Keratinocyte (primary cell): ENCODE data around the gene THUMPD3. TPM values are rescaled to one million over a fixed set of nuclear protein-coding genes. Genes with fewer than 3 reads are reported as not detected.

ENCODE experiments used
- DNase-seq: peaks from one replicate; pipeline ENCODE4 v3.0.0-alpha.2; 2011; ENCODE audit warnings: low read depth, missing footprints, low spot score
- FAIRE-seq: peaks from 2 replicates; lab custom pipeline; 2011; peaks lifted over from hg19 to GRCh38; lab: Jason Lieb, UNC
- H2AFZ ChIP-seq: 2 replicates; pipeline ENCODE4 v1.6.0; 2012; ENCODE audit warnings: low read length, control low read depth, inconsistent platforms; ENCODE audit not compliant: control insufficient read depth
- H3K27ac ChIP-seq: 2 replicates; pipeline ENCODE4 v1.5.1; 2011; ENCODE audit warnings: low read length; ENCODE audit not compliant: control insufficient read depth, insufficient read depth
- H3K27me3 ChIP-seq: 3 replicates; pipeline ENCODE4 v1.6.0; 2011; ENCODE audit warnings: low read length; ENCODE audit not compliant: control insufficient read depth, insufficient read depth; ENCODE audit errors: extremely low read depth
- H3K36me3 ChIP-seq, 2 experiments: 2 replicates in 1 of 2; 3 replicates in 1 of 2; pipeline ENCODE4 v1.5.1; 2011; ENCODE audit warnings: low read length in 2 of 2, mild to moderate bottlenecking in 1 of 2; ENCODE audit not compliant: control insufficient read depth in 2 of 2, insufficient read depth in 2 of 2; ENCODE audit errors: extremely low read depth in 1 of 2
- H3K4me1 ChIP-seq: 3 replicates; pipeline ENCODE4 v1.5.1; 2011; ENCODE audit warnings: low read length; ENCODE audit not compliant: control insufficient read depth, insufficient read depth; ENCODE audit errors: extremely low read depth
- H3K4me2 ChIP-seq: 3 replicates; pipeline ENCODE4 v1.6.0; 2011; ENCODE audit warnings: low read depth, low read length; ENCODE audit not compliant: control insufficient read depth, insufficient read depth; ENCODE audit errors: extremely low read depth
- H3K4me3 ChIP-seq, 3 experiments: fragments of 200-600 bp in 1 of 3; sonication (generic) in 1 of 3; 2 replicates in 2 of 3; 3 replicates in 1 of 3; pipeline ENCODE4 v1.5.1; 2011 to 2016; ENCODE audit warnings: low read length in 3 of 3, mild to moderate bottlenecking in 3 of 3, control low read depth in 2 of 3, inconsistent platforms in 1 of 3, low read depth in 1 of 3, mixed read lengths in 1 of 3, mixed run types in 1 of 3, moderate library complexity in 1 of 3; ENCODE audit not compliant: control insufficient read depth in 2 of 3, insufficient read depth in 2 of 3; ENCODE audit errors: extremely low read depth in 1 of 3
- H3K79me2 ChIP-seq: 2 replicates; pipeline ENCODE4 v1.6.0; 2012; ENCODE audit warnings: low read length; ENCODE audit not compliant: control insufficient read depth, insufficient read depth
- H3K9ac ChIP-seq: 3 replicates; pipeline ENCODE4 v1.6.0; 2011; ENCODE audit warnings: low read length; ENCODE audit not compliant: control insufficient read depth, insufficient read depth; ENCODE audit errors: extremely low read depth
- H3K9me1 ChIP-seq: 3 replicates; pipeline ENCODE4 v1.6.0; 2011; ENCODE audit warnings: low read length; ENCODE audit not compliant: control insufficient read depth, insufficient read depth; ENCODE audit errors: extremely low read depth
- H3K9me3 ChIP-seq: 2 replicates; pipeline ENCODE4 v1.5.1; 2012; ENCODE audit warnings: low read depth, low read length; ENCODE audit not compliant: control insufficient read depth
- H4K20me1 ChIP-seq: 3 replicates; pipeline ENCODE4 v1.6.0; 2011; ENCODE audit warnings: low read length; ENCODE audit not compliant: control insufficient read depth, insufficient read depth; ENCODE audit errors: extremely low read depth
- EZH2 ChIP-seq: IDR thresholded peaks from one replicate; pipeline ENCODE4 v1.6.1; 2012; ENCODE audit warnings: inconsistent platforms, mild to moderate bottlenecking, low read length, moderate library complexity
- dilution Hi-C: fragments of 300-500 bp; cut with MboI; formaldehyde crosslinking; loops from one replicate; pipeline ENCODE4 v1.7.0; 2020; ENCODE audit warnings: low sequenced_read_pairs; ENCODE audit not compliant: extremely low pct_ligation_motif_present
- polyA plus RNA-seq, 5 experiments: library from polyadenylated mRNA; depleted of rRNA in 3 of 5; stranded (reverse) in 3 of 5; stranded (forward) in 1 of 5; unstranded in 1 of 5; fragments of >200 nt; gene quantifications; 1 replicate in 1 of 5; 2 replicates in 3 of 5; 3 replicates in 1 of 5; pipeline versions ENCODE4 v1.2.1 to v1.2.3, GENCODE V29; 2011 to 2012; ENCODE audit warnings: missing spikeins in 2 of 5, low read depth in 1 of 5, low replicate concordance in 1 of 5
- TF ChIP-seq, protein P1 (sequence below), 3 experiments: IDR thresholded peaks in 1 of 3; conservative IDR thresholded peaks in 1 of 3; optimal IDR thresholded peaks in 1 of 3; 2 replicates in 2 of 3; 3 replicates in 1 of 3; pipeline versions ENCODE3 to v1.5.1; 2011; ENCODE audit warnings: low read length in 3 of 3, mild to moderate bottlenecking in 3 of 3, moderate library complexity in 2 of 3, control low read depth in 1 of 3, inconsistent platforms in 1 of 3; ENCODE audit not compliant: insufficient read depth in 2 of 3; ENCODE audit errors: extremely low read depth in 1 of 3

The THUMPD3 gene
- polyA plus RNA-seq, 1 donor (not counting 4 experiments of a cell fraction or from before 2014, with no cell fraction given), result 59.8 TPM

DNA sequence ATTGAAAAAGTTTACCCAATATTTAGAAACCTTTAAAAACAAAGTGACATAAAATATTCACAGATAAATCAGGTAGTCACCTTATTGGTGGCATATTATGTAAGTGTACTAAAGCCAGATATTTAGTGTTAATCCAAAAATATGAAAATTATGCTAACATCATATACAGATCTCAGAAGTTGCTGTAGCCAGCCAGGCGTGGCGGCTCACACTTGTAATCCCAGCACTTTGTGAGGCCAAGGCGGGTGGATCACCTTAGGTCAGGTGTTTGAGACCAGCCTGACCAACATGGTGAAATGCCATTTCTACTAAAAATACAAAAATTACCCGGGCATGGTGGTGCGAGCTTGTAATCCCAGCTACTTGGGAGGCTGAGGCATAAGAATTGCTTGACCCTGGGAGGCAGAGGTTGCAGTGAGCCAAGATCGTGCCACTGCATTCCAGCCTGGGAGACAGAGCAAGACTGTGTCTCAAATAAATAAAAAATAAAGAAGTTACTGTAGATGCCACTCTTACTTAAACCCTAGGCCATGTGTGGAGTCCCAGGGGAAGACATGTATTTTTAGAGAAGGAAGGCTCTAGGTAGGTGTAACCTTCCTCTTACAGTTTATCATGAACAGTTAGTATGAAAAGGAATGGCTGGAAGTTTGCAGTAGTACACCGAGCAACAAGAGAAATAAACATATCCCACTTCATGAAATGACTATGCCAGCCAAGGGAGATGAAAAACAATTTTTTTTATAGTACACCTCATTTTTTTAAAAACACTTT lies 44.2 kb downstream of the THUMPD3 start:
- Histone ChIP-seq H3K27ac (no peak overlapping the region), H3K27me3 (no peaks in the 10 kb centered on the region), H3K4me3 (no peak overlapping the region), H3K9me3 (no peaks in the 10 kb centered on the region), H4K20me1 (peaks cover 35% of the 10 kb centered on the region), H3K4me1 (peaks cover 48% of the 10 kb centered on the region), H3K4me2 (no peak overlapping the region), H2AFZ (no peak overlapping the region), H3K9me1 (peaks cover 2% of the 10 kb centered on the region), H3K36me3 (no peaks in the 10 kb centered on the region), H3K9ac (no peak overlapping the region), H3K79me2 (peaks cover 100% of the 10 kb centered on the region)
- dilution Hi-C loops, result no loop called here
- TF ChIP-seq, protein P1, sequence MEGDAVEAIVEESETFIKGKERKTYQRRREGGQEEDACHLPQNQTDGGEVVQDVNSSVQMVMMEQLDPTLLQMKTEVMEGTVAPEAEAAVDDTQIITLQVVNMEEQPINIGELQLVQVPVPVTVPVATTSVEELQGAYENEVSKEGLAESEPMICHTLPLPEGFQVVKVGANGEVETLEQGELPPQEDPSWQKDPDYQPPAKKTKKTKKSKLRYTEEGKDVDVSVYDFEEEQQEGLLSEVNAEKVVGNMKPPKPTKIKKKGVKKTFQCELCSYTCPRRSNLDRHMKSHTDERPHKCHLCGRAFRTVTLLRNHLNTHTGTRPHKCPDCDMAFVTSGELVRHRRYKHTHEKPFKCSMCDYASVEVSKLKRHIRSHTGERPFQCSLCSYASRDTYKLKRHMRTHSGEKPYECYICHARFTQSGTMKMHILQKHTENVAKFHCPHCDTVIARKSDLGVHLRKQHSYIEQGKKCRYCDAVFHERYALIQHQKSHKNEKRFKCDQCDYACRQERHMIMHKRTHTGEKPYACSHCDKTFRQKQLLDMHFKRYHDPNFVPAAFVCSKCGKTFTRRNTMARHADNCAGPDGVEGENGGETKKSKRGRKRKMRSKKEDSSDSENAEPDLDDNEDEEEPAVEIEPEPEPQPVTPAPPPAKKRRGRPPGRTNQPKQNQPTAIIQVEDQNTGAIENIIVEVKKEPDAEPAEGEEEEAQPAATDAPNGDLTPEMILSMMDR (optimal IDR thresholded peaks at IDR 0.05 in 1 of 3, IDR thresholded peaks at IDR 0.05 in 1 of 3, conservative IDR thresholded peaks at IDR 0.05 in 1 of 3; ENCODE audit: extremely low read depth in 1 of 3, insufficient read depth in 2 of 3, low read length in 3 of 3), result no peak
- TF ChIP-seq EZH2, result no peak
- FAIRE-seq (no peak), DNase-seq (no peak)

DNA sequence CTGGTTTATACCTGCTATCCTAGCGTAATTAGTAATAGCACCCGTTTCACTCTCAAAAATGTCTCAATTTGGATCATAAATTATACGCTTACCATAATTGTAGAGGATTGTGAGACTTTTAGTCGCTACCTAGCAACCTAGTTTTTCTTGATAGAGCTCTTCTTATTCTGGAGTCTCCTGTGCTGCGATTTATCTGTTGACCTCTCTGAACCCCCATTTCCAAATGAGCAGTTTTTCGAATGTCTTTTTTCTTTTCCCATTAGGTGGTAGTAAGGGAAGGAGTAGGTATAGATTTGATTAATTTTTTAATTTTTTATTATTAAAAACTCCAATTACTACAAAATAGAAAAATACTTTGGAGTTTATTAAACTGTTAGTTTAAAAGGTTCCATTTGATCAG lies 45.2 kb downstream of the THUMPD3 start:
- dilution Hi-C loops, result no loop called here
- peaks cover 2% of the 10 kb centered on the region for H3K9me1 ChIP-seq
- no peak overlapping the region for H3K4me2 ChIP-seq
- peaks cover 37% of the 10 kb centered on the region for H4K20me1 ChIP-seq
- no peak for FAIRE-seq
- H3K4me3 ChIP-seq, result no peak overlapping the region
- no peaks in the 10 kb centered on the region for H3K9me3 ChIP-seq
- H2AFZ ChIP-seq, result no peak overlapping the region
- no peaks in the 10 kb centered on the region for H3K36me3 ChIP-seq
- H3K79me2 ChIP-seq, result peaks cover 100% of the 10 kb centered on the region
- no peak overlapping the region for H3K27ac ChIP-seq
- H3K27me3 ChIP-seq, result no peaks in the 10 kb centered on the region
- DNase-seq, result no peak
- no peak overlapping the region for H3K9ac ChIP-seq
- H3K4me1 ChIP-seq, result peaks cover 38% of the 10 kb centered on the region
- no peak for TF ChIP-seq EZH2
- TF ChIP-seq, protein P1 (optimal IDR thresholded peaks at IDR 0.05 in 1 of 3, IDR thresholded peaks at IDR 0.05 in 1 of 3, conservative IDR thresholded peaks at IDR 0.05 in 1 of 3; ENCODE audit: extremely low read depth in 1 of 3, insufficient read depth in 2 of 3, low read length in 3 of 3), result no peak
